Fibroblast of lung (primary cell): ENCODE measurements around the gene MYCT1. TPM values are rescaled to one million over a fixed set of nuclear protein-coding genes. Genes with fewer than 3 reads are reported as not detected.

Experiments
- DNase-seq, 2 donors: peaks; one replicate each; pipeline versions ENCODE4 v3.0.0 to v3.0.0-alpha.2; 2010; ENCODE audit warnings: low read depth in 2 of 2
- H2AFZ ChIP-seq: 2 replicates; pipeline ENCODE4 v1.5.1; 2012; ENCODE audit warnings: low read length, control low read depth, inconsistent platforms
- H3K27ac ChIP-seq: 2 replicates; pipeline ENCODE4 v1.5.1; 2011; ENCODE audit warnings: low read length, control low read depth; ENCODE audit not compliant: insufficient read depth
- H3K27me3 ChIP-seq: 2 replicates; pipeline ENCODE4 v1.5.1; 2011; ENCODE audit warnings: mild to moderate bottlenecking, low read length; ENCODE audit not compliant: control insufficient read depth, insufficient read depth
- H3K36me3 ChIP-seq: 2 replicates; pipeline ENCODE4 v1.5.1; 2011; ENCODE audit warnings: low read length; ENCODE audit not compliant: control insufficient read depth, insufficient read depth
- H3K4me1 ChIP-seq: 2 replicates; pipeline ENCODE4 v1.5.1; 2011; ENCODE audit warnings: low read length; ENCODE audit not compliant: control insufficient read depth, insufficient read depth; ENCODE audit errors: extremely low read depth
- H3K4me2 ChIP-seq: 2 replicates; pipeline ENCODE4 v1.5.1; 2011; ENCODE audit warnings: low read length, control low read depth; ENCODE audit not compliant: insufficient read depth; ENCODE audit errors: extremely low read depth
- H3K4me3 ChIP-seq, 4 experiments: fragments of 200-600 bp in 1 of 4; sonication (generic) in 1 of 4; replicated peaks in 1 of 4; 2 replicates each; pipeline ENCODE4 v1.5.1; 2011 to 2016; ENCODE audit warnings: low read length in 4 of 4, low read depth in 3 of 4, mild to moderate bottlenecking in 3 of 4, control low read depth in 2 of 4, inconsistent platforms in 1 of 4, mixed read lengths in 1 of 4; ENCODE audit not compliant: insufficient read depth in 1 of 4; ENCODE audit errors: control extremely low read depth in 1 of 4
- H3K79me2 ChIP-seq: 2 replicates; pipeline ENCODE4 v1.5.1; 2012; ENCODE audit warnings: mild to moderate bottlenecking, low read length, inconsistent platforms; ENCODE audit not compliant: control insufficient read depth, insufficient read depth
- H3K9ac ChIP-seq: 2 replicates; pipeline ENCODE4 v1.5.1; 2011; ENCODE audit warnings: mild to moderate bottlenecking, low read length, control low read depth; ENCODE audit not compliant: insufficient read depth
- H3K9me3 ChIP-seq: 2 replicates; pipeline ENCODE4 v1.5.1; 2012; ENCODE audit warnings: low read depth, low read length; ENCODE audit not compliant: control insufficient read depth, insufficient read depth
- H4K20me1 ChIP-seq: 2 replicates; pipeline ENCODE4 v1.5.1; 2011; ENCODE audit warnings: low read length; ENCODE audit not compliant: control insufficient read depth, insufficient read depth; ENCODE audit errors: extremely low read depth
- CTCF ChIP-seq, 2 donors: IDR thresholded peaks in 1 of 2; conservative IDR thresholded peaks in 1 of 2; 1 replicate in 1 of 2; 2 replicates in 1 of 2; pipeline ENCODE4 v1.5.1; 2011 to 2012; ENCODE audit warnings: low read length in 2 of 2, control low read depth in 1 of 2, inconsistent platforms in 1 of 2, low read depth in 1 of 2, mild to moderate bottlenecking in 1 of 2
- EZH2 ChIP-seq: IDR thresholded peaks from 2 replicates; pipeline ENCODE4 v1.5.1; 2012; ENCODE audit warnings: low read length, control low read depth, mild to moderate bottlenecking; ENCODE audit errors: missing control alignments
- polyA plus RNA-seq, 2 donors: library from polyadenylated mRNA; depleted of rRNA in 1 of 2; stranded (reverse) in 1 of 2; unstranded in 1 of 2; fragments of >200 nt; gene quantifications; 2 replicates each; pipeline ENCODE4 v1.2.1, GENCODE V29; 2011 to 2012; ENCODE audit warnings: missing spikeins in 1 of 2
- total RNA-seq: library from RNA; depleted of rRNA; stranded (reverse); fragments of >200 nt; gene quantifications from 2 replicates; pipeline ENCODE4 v1.2.1, GENCODE V29; 2014

The MYCT1 gene
- total and polyA plus RNA-seq, 2 donors (not counting 1 experiment from before 2014, with no cell fraction given) = not detected

- no peaks in the 10 kb centered on the region for H3K4me1 ChIP-seq
- no peaks in the 10 kb centered on the region for H3K9me3 ChIP-seq
- H3K79me2 ChIP-seq = no peaks in the 10 kb centered on the region
- no peak overlapping the region for H3K4me3 ChIP-seq
- H3K27me3 ChIP-seq = no peaks in the 10 kb centered on the region
- H3K4me2 ChIP-seq = no peak overlapping the region
- H4K20me1 ChIP-seq = no peaks in the 10 kb centered on the region
- TF ChIP-seq CTCF (conservative IDR thresholded peaks at IDR 0.05 in 1 of 2, IDR thresholded peaks at IDR 0.05 in 1 of 2; ENCODE audit: low read depth in 1 of 2, low read length in 2 of 2) (no peak), EZH2 (no peak)
- H3K27ac ChIP-seq = no peak overlapping the region
- H3K9ac ChIP-seq = no peak overlapping the region
- H2AFZ ChIP-seq = no peak overlapping the region
- H3K36me3 ChIP-seq = no peaks in the 10 kb centered on the region
- no peak for DNase-seq
These were observed 35.9 kb upstream of the MYCT1 start for GRCh38 chr6:152661776-152662175.

DNA sequence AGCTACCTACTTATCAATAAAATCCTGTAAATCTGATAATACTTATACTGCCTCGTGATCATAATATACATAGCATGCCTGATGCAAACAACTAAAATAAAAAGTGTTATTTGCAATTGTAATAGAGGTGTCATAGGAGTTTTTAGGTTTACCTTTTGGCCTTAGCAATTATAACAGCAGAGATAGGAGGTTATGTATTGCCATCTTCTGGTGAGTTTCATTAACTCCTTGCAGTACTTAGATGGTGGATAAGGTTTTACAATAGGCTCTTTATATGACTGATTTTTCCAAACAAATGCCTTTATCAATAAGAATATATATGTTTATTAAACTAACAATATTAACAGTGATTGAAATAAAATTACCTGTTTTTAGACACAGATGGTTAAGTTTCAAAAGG lies 27.8 kb upstream of the MYCT1 start:
- H3K36me3 ChIP-seq = no peaks in the 10 kb centered on the region
- peak; percentile 30 to 55 for DNase-seq
- no peaks in the 10 kb centered on the region for H4K20me1 ChIP-seq
- TF ChIP-seq EZH2 = no peak
- peak in 1 of 2 donors; percentile 30 for TF ChIP-seq CTCF (conservative IDR thresholded peaks at IDR 0.05 in 1 of 2, IDR thresholded peaks at IDR 0.05 in 1 of 2; ENCODE audit: low read depth in 1 of 2, low read length in 2 of 2)
- no peaks in the 10 kb centered on the region for H3K27me3 ChIP-seq
- no peaks in the 10 kb centered on the region for H3K9me3 ChIP-seq
- no peaks in the 10 kb centered on the region for H3K79me2 ChIP-seq
- H2AFZ ChIP-seq = no peak overlapping the region
- no peak overlapping the region for H3K4me3 ChIP-seq
- H3K4me2 ChIP-seq = no peak overlapping the region
- H3K9ac ChIP-seq = no peak overlapping the region
- H3K27ac ChIP-seq = no peak overlapping the region
- no peaks in the 10 kb centered on the region for H3K4me1 ChIP-seq

DNA sequence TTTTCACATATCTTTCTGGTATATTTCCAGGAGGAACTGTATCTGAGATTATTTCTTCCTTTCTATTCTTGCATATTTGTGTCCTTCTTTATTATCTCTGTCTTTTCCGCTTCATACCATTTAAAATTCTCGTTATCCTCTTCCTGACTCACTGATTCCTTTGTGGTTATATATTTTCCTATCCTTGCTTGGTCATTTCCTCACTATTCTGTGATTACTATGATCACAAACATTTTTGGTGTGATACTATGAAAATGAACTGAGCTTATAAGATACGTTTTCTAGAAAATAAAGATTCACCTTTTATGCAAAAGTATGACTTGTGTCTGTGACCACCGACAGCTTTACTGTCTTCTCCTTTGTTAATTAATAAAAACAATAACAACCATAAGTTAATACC lies 26.5 kb upstream of the MYCT1 start:
- Histone ChIP-seq H3K4me1 (no peaks in the 10 kb centered on the region), H3K4me2 (no peak overlapping the region), H2AFZ (no peak overlapping the region), H3K9ac (no peak overlapping the region), H4K20me1 (no peaks in the 10 kb centered on the region), H3K4me3 (no peak overlapping the region), H3K27ac (no peak overlapping the region), H3K79me2 (no peaks in the 10 kb centered on the region), H3K27me3 (no peaks in the 10 kb centered on the region), H3K36me3 (no peaks in the 10 kb centered on the region), H3K9me3 (no peaks in the 10 kb centered on the region)
- TF ChIP-seq CTCF (conservative IDR thresholded peaks at IDR 0.05 in 1 of 2, IDR thresholded peaks at IDR 0.05 in 1 of 2; ENCODE audit: low read depth in 1 of 2, low read length in 2 of 2) (no peak), EZH2 (no peak)
- peak in 1 of 2 donors; percentile 17 for DNase-seq
